Activated CD4-positive, alpha-beta T cell treated with anti-CD3 and anti-CD28 coated beads for 24 hours (primary cell): ENCODE data around the gene STK32C.
"Not testable (repeated sequence)": the region's sequence is repeated elsewhere in the genome, so short reads cannot be mapped to it uniquely, and the experiment has no call there.

ENCODE experiments used
- DNase-seq, 2 donors: peaks; one replicate each; pipeline ENCODE4 v3.0.0-alpha.2; 2020; ENCODE audit warnings: low read depth in 2 of 2

STK32C gene

DNA sequence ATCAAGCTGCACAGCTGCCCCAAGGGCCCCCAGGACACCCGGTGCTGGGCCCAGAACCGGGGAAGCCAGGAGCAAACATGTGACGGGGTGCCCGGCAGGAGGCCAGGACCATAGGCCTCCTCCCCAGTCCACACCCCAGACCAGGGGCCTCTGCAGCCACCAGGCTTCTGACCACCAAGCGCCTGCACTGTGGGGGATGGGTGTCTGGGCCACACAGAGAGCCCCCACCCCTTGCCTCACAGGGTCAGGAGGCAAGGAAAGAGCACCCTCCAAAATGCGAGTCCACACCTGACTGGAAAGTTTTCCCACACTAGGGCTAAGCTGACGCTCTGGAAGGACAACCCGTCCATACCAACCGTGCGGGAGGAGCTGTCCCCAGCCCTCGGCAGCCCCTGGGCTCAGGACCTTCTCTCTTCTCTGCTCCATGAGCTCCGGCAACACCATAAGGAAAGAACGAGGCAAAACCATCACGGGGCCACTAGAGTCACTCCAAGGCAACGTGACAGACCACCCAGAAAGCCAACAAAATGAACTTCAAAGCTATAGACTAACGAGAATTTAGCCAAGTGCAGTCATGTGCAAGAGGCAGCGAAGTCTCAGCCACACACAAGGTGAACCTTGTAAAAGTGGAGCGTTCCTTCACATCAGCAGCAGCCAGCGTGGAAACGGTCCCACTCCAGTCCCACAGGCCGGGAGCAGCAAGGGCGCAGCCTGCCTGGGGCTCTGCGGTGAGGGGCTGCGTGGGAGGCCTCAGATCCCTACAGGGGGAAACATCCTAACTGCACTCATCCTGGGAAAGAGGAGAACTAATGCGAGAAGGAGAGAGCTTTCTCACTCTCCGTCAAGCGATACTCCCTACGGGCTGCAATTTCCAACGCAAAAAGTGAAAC lies 5.1 kb downstream of the STK32C start:
- no peak for DNase-seq

DNA sequence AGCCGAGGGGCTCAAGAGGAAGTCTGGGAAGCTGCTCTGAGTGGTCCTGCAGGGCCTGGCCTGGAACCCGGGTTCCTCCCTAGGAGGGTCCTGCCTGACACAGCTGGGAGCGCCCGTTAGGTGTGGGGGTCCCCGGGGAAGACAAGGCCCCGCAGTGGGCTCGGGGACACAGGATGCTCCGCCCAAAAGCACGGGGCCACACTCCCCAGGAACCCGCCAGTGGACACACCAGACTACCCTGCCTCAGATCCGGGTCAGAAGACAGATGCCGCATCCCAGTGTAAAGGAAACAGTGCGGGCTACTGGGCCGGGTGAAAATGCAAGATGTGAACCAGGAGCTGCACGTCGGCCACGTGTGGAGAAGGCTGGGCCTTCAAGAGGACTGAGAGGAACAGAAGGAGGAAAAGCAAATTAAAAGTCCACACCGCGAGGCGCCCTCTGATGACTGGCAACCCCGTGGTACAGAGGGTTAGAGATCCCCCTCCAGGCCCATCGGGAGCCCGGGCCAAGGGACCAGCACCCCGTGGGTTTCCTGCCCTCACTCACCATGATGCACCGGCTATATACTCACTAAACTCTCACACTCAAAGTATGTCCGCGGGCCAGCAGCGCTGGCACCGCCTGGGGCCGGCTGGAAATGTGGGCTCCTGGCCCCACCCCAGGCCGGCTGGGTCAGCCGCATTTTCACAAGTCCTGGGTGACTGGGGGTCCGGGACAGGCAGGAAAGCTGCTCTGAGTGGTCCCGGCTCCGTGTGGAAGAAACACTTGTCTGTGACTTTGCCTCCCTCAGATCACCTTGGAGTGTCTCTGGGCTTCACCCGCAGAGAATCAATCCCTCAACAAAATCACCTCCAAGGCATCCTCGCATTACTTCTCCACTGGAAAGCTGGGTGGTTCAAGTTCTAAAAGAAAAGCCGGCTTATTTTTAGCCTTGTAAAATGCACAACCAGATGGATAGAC lies 6.1 kb downstream of the STK32C start:
- no peak for DNase-seq

DNA sequence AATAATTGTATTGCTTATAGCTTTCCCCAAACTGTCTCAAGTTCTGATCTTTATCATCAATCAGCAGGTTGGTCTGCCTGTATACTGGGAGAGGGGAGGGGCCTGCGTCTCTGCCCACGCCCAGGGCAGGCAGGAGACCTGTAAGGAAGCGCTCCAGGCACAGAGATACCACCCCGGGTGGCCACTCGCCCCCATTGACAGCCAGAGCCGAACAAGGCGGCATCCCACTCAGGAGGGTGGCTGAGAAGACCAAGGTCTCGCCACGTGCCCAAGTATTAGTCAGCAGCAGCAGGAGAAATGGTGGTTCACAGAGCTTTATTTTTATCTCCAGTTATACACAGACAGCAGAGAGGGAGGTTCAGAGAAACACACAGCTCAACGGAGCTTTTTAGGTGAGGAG lies 7.2 kb downstream of the STK32C start:
- no peak for DNase-seq

DNA sequence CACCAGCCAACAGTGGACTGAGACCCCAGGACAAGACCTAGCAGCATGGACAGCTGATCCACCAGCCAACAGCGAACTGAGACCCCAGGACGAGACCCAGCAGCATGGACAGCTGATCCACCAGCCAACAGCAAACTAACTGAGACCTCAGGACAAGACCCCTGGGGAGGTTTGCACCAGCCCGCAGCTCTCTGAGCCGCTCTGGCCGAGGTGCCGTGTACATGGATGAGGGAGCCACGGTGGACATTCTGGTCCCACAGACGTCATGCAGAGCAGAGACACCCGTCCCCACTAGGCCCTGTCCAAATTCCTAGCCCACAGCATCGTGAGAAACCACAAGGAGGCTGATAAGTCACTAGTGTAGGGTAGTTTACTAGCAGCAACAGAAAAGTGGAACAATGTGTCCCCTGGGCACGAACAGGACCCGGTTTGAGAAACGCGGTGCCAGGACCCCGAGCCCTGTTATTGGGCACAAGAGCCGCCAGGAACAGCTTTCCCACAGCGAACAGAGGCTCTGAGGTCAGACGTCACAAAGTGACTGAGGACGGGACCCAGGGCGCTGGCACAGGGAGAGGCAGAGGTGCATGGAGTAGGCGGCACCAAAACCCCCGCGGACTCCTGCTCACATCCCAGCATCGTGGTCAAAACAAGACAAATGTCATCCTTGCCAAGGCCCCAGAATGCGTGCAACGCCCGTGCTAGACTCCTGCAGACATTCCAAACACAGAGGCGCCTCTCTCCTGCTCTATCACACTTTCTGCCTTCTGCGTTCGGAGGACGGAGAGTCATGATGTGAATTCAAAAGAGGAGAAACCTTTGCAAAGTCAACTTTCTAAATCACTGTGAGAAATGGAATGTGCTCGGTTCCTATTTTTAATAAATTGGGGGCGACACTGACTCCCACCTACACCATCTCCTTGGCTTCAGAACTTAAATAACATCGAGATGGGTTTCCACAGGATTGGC lies 8.1 kb downstream of the STK32C start:
- DNase-seq, result no peak

DNA sequence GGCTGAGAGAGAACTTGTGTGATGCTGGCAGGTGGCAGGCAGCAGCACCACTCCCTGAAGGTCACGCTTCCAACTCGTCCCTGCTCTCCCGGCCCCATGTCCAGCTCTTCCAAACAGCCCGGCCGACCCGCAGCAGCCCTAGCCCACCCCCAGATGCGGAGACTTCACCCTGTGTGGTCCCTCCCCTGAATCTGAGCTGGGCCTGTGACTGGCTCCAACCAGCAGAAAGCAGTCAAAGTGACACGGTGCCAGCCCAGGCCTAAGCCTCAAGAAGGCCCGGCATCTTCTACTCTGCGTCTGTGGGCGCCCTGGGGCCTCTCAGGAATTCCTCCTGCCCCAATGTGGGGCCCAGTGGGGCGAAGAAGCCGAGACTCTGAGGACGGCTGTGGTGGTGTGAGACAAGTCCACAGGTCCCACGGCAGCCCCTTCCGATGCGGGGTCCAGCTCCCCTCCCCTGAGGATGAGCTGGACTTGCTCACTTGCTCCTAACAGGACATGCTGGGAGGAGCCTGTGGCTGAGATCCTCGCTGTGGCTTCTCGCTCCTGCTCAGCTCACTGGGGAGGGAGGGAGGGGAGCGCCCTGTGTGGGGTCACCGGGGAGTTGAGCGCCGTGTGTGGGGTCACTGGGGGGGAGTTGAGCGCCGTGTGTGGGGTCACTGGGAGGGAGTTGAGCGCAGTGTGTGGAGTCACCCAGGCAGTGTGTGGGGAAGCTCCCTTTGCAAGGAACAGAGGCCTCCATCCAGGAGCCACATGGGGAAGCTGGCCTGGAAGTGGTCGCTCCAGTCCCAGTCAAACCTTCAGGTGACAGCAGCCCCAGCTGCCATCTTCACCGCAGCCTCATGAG lies 9.5 kb downstream of the STK32C start:
- no peak for DNase-seq

DNA sequence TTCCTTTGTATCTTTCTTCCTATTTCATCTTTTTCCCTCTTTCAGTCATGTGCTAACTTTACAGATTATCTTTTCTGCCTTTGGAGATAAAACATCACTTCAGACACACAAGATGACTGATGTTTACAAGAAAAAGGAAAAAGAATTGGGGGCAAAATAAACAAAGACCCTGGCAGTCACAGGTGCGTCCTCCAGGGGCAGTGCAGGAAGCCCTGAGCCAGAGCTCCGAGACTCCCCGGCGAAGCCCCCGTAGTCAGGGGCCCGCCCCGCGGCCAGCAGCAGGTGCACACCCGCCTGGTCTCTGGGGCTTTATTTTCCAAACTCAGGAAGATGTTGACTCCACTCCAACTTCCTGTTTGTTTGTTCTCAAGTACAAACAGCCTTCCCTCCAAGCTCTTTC lies 10.2 kb downstream of the STK32C start:
- no peak for DNase-seq

DNA sequence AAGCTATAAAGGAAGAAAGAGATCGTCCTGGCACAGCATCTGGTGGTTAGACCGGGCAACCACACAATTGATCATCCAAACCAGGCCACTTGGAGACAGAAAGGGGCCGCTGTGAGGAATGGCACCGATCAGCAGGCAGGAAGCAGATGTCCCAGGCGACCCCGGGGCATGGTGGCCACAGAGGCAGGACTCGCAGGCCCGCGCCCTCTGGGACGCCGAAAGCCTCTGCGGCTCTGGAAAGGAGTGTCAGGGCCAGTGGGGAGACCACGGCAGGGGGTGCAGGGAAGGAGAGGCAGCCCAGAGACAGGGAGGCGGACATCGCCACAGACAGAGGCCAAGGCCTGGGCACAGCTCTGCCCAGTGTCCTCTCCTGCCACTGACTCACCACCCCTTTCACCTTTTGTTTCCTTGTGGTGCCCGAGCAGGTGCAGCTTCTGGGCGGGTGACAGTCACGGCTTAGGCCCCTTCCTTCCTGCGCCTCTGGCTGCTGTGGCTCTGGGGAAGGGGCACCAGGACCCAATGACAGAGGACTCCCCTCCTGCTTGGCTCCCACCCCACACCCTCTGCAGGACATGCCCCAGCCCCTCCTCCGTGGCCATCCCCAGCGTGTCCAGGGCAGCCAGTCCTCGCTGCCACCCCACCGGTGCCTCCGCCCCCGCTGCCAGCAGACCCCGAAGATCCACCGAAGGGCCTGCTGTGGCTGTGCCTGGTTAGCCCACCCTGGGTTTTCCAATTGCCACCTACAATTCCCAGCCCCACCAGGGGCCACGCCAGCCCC lies 10.9 kb downstream of the STK32C start:
- no peak for DNase-seq

DNA sequence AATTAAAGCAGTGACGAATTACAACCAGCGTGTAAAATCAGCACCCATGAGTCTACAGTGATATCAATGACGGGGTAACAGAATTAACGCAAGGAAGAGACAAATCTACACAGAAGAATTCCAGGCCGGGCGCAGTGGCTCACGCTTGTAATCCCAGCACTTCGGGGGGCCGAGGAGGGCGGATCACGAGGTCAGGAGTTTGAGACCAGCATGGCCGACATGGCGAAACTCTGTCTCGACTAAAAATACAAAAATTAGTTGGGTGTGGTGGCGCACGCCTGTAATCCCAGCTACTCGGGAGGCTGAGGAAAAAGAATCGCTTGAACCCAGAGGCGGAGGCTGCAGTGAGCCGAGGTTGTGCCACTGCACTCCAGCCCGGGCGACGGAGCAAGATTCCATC lies 12.3 kb downstream of the STK32C start:
- DNase-seq, result not testable (repeated sequence)

DNA sequence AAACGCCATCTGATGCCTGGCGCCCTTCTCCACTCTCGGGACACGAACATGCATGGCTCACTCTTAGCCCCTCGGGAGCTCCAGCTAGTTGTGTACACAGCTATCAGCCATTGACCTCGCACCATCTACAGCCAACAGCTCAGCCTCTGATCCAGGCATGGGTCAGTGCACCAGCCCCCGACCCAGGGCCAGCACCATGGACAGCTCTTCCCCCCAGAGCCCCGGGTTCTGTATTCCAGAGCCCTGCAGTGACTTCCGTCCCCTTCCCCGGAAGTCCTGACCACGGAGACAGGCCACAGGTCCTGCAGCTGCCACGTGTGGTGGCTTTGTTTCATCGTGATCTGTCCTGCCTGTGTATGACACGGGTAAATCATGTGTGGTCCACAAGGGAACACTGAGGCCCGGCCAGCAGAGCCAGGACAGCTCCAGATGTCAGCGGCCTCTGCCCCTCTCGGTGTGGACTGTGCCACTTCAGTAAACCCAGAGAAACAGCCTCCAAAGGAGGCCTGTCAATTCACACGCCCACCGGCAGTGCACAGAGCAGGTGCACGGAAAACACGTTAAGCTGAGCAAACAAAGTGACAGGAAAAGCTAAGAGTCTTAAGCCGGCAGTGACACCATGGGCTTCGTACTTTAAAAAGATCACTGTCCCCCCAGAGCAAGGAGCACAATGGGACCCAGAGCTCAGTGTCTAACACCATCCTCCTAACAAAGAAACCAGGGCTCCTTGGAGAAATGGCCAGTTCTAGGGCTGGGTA lies 13.0 kb downstream of the STK32C start:
- DNase-seq, result no peak

DNA sequence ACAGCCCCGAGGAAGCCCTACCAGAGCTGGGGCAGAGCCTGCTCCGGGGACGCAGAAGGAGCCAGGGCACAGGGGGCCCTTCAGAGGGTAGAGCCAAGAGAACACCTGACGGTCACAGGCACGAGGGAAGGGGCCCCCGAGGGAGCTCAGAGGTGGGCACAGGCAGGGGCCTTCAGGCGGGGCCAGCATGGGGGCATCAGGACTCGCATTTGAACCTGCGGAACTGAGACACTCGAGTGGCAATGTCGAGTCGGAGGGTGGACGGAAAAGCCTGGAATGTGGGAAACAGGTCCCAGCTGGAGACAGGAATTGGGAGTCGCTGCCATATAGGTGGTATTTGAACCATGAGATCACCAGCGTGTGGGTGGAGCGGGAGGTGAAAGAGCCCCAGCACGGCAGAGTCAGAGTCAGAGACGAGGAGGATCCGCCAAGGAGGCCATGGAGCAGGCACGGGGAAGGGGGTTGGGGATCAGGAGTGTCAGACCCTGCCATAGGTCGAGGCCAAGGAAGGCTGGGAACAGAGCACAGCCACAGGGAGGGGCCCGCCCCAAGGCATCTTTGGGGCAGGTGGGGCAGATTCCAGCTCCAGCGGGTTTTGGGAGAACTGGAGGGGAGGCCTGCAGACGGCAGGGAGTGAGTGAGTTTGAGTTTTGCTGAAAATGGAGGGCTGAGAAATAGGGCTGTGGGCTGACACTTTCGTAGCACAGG lies 13.8 kb downstream of the STK32C start:
- no peak for DNase-seq

DNA sequence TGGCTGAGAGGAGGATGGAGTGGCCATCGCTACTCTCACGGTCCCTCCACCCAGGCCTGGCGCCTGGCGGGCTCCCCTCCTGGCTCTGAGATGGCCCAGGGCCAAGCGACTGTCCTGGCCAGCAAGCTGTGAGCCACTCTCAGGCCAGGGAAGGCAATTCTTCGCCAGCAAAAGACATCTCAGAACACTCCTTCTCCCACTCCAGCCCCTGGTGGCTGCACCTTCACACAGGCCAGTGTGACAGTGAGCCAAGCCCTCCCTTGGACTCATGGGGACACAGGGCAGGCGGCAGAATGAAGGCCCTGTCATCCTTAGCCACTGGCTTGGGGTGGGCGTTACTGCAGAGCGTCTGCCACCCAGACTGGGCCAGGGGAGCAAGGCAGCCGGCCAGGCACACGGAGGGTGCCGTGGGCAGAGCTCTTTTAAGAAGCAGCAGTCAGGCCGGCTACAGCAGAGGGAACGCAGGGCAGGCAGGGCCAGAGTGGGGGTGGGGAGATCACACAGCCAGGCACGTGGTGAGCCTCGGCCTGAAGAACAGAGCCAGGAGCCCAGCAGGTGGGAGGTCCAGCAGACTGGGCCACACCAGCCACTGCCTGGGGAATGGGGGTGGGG lies 14.4 kb downstream of the STK32C start:
- no peak for DNase-seq

DNA sequence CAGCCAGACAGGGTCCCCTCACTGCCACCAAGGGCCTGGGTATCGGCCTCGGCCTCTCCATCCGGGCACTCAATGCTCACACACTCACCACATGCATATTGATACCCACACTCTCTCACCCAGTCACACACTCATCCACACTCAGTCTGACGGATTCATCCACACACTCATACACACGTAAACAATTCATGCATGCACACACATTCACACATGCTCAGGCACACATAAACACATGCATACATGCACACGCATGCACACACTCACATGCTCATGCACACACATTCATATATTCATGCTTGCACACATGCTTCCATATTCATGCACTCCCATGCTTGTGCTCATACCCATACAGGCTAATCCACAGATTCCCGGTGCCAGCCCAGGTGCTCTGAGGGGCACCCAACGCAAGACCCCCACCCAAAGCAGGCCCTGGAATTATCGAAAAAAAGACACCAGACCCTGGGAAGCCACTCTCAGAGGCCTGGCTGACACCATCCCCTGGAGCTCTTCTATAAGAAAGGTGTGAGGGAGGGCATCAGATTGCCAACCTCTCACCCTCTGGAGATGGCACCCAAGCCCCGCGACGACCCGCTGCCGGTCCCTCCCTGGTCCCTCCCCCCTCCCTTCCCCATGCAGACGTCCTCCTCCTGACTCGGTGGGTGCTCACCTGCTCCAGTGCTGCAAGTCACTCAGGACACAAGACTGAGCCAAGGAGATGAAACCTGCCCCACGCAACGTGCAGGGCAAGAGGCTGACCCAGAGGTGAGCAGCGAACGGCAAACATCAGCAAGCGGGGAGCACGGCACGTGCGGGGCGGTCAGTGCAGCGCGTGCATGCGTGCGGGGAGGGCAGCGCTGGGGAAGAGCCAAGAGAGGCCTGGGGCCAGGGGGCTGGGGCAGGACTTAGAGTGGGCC lies 15.2 kb downstream of the STK32C start:
- no peak for DNase-seq

DNA sequence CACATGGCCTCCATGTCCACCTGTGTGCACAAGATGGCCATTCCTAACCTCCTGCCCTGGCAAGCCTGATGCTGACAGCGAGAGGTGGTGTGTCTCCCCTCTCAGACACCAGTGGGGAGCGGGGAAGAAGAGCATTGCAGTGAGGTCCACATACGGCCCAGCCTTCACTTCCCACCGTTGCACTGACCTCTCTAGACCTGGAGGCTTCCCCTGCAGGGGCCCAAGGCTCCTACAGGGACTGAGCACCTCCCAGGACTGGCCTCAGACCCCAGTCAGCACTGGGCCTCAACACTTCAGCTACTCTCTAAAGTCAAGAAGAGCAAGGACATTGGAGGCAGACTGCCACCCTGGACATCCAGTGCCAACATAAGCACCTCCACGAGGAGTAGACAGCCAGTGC lies 15.9 kb downstream of the STK32C start:
- DNase-seq, result no peak

DNA sequence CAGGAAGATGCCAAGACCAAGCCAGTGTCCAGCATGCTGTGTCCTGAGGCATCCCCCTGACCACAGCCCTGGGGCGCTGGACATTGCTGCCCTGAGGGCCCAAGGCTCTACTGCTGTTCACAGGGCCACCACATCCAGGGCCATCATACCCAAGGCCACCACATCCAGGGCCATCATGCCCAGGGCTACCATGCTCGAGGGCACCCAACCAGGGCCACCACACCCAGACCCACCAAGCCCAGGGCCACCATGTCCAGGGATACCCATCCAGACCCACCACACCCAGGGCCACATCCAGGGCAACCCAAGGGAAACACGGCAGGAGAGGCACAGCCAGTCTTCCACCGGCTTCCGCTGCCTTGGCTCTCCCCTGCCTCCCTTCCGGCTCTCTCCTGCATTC lies 17.1 kb downstream of the STK32C start:
- no peak for DNase-seq

DNA sequence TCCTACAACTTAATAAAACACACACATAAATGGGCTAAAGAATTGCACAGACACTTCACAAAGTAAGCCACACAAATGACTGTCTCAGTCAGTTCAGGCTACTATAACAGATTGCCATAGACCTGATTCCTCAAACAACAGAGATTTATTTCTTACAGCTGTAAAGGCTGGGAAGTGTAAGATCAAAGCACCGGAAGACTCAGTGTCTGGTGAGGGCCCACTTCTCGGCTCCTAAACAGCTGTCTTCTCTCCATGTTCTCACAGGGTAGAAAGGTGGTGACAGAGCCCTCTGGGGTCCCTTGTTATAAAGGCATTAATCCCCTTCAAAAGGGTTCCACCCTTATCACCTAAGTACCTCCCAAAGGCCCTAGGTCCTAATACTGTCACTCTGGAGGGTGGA lies 18.3 kb downstream of the STK32C start:
- DNase-seq, result no peak

DNA sequence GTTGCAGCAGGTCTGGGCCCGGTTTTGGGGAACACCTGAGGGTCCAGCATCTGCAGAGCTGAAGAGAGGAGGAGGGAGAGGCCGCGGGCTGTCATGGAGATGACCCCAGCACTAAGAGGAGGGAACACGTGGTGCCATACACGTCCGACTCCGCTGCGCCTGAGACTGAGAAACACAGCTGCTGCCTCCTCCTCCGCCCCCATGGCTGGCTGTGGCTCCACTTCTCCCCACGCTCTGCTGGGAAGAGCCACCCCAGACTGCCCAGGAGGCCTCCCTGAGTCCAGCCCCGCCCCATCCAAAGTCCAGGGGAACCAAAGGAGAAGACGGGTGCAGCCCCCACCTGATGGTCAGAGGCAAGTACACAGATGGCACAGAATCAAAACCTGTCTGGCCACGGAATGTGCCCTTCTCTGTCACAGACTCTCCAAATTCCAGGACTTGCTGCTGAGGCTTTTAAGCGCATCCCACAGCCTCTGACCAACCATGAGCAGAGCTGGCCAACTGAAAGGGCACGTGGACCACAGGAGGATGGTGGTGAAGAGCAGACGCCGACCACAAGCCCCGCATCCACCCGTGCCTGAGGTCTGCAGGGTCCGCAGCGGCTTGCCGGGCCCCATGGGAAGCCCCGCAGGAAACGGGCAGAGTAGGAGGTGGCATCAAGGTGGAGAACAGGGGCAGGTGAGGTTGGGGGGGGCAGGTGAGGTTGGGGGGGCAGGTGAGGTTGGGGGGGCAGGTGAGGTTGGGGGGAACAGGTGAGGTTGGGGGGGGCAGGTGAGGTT lies 24.0 kb downstream of the STK32C start:
- DNase-seq, result no peak
